CD14-positive monocyte (primary cell): ENCODE data around the gene APBA3. TPM values are rescaled to one million over a fixed set of nuclear protein-coding genes. Genes with fewer than 3 reads are reported as not detected.

Source experiments
- DNase-seq, 3 donors: peaks; one replicate each; pipeline ENCODE4 v3.0.0-alpha.2; 2011 to 2022
- H2AFZ ChIP-seq: 2 replicates; pipeline ENCODE4 v1.6.0; 2012; ENCODE audit warnings: mild to moderate bottlenecking, low read depth, low read length, inconsistent platforms; ENCODE audit not compliant: insufficient read depth, poor library complexity, severe bottlenecking
- H3K27ac ChIP-seq, 2 donors: 1 replicate in 1 of 2; 2 replicates in 1 of 2; pipeline ENCODE4 v1.5.1; 2012 to 2013; ENCODE audit warnings: low read length in 2 of 2, control low read depth in 1 of 2, inconsistent platforms in 1 of 2, low read depth in 1 of 2, mild to moderate bottlenecking in 1 of 2
- H3K27me3 ChIP-seq, 2 donors: one replicate each; pipeline versions ENCODE4 v1.6.0 to v1.6.1; 2011 to 2013; ENCODE audit warnings: low read length in 2 of 2; ENCODE audit not compliant: control insufficient read depth in 2 of 2, insufficient read depth in 2 of 2
- H3K36me3 ChIP-seq, 2 donors: replicated peaks in 1 of 2; 1 replicate in 1 of 2; 2 replicates in 1 of 2; pipeline versions ENCODE4 v1.5.1 to v1.6.1; 2012 to 2013; ENCODE audit warnings: low read length in 2 of 2, control low read depth in 1 of 2, inconsistent platforms in 1 of 2, mild to moderate bottlenecking in 1 of 2; ENCODE audit not compliant: insufficient read depth in 2 of 2, control insufficient read depth in 1 of 2
- H3K4me1 ChIP-seq, 2 donors: 1 replicate in 1 of 2; 2 replicates in 1 of 2; pipeline versions ENCODE4 v1.5.1 to v1.6.1; 2012 to 2013; ENCODE audit warnings: low read length in 2 of 2, control low read depth in 1 of 2, inconsistent platforms in 1 of 2, mild to moderate bottlenecking in 1 of 2, moderate library complexity in 1 of 2; ENCODE audit not compliant: insufficient read depth in 2 of 2, control insufficient read depth in 1 of 2
- H3K4me2 ChIP-seq: replicated peaks from 2 replicates; pipeline ENCODE3; 2012; ENCODE audit warnings: low read length, moderate library complexity, mild to moderate bottlenecking; ENCODE audit not compliant: poor library complexity, severe bottlenecking; ENCODE audit errors: extremely low read depth
- H3K4me3 ChIP-seq, 3 experiments: fragments of 200-600 bp in 1 of 3; sonication (generic) in 1 of 3; replicated peaks in 1 of 3; 1 replicate in 2 of 3; 2 replicates in 1 of 3; pipeline ENCODE4 v1.5.1; 2011 to 2013; ENCODE audit warnings: low read length in 3 of 3, mild to moderate bottlenecking in 3 of 3, control low read depth in 2 of 3, low read depth in 2 of 3, inconsistent platforms in 1 of 3, moderate library complexity in 1 of 3
- H3K79me2 ChIP-seq: 2 replicates; pipeline ENCODE4 v1.6.0; 2012; ENCODE audit warnings: mild to moderate bottlenecking, control low read depth, inconsistent platforms, low read length, moderate library complexity; ENCODE audit not compliant: insufficient read depth
- H3K9ac ChIP-seq: 2 replicates; pipeline ENCODE4 v1.6.0; 2017; ENCODE audit warnings: low read length, mild to moderate bottlenecking; ENCODE audit not compliant: insufficient read depth, poor library complexity, severe bottlenecking
- H3K9me3 ChIP-seq, 2 donors: replicated peaks in 1 of 2; 1 replicate in 1 of 2; 2 replicates in 1 of 2; pipeline versions ENCODE4 v1.5.1 to v1.6.1; 2012 to 2013; ENCODE audit warnings: low read length in 2 of 2, control low read depth in 1 of 2; ENCODE audit not compliant: control insufficient read depth in 1 of 2, insufficient read depth in 1 of 2
- H4K20me1 ChIP-seq: 2 replicates; pipeline ENCODE4 v1.6.0; 2012; ENCODE audit warnings: mild to moderate bottlenecking, low read length, control low read depth, moderate library complexity; ENCODE audit not compliant: insufficient read depth
- H3K27ac Mint-ChIP-seq, 7 donors: one replicate each; pipeline ENCODE4 v1.8.0; 2020; ENCODE audit warnings: mild to moderate bottlenecking in 7 of 7, mixed read lengths in 7 of 7, moderate library complexity in 6 of 7, inconsistent platforms in 2 of 7
- H3K27me3 Mint-ChIP-seq, 3 donors: one replicate each; pipeline ENCODE4 v1.8.0; 2021 to 2022; ENCODE audit warnings: low read depth in 3 of 3, mild to moderate bottlenecking in 3 of 3, mixed read lengths in 3 of 3, moderate library complexity in 3 of 3, inconsistent platforms in 1 of 3
- H3K36me3 Mint-ChIP-seq, 2 donors: one replicate each; pipeline ENCODE4 v1.8.0; 2020; ENCODE audit warnings: mixed read lengths in 2 of 2, inconsistent platforms in 1 of 2, mild to moderate bottlenecking in 1 of 2
- H3K4me1 Mint-ChIP-seq: one replicate; pipeline ENCODE4 v1.8.0; 2020; ENCODE audit warnings: mild to moderate bottlenecking, mixed read lengths
- H3K4me3 Mint-ChIP-seq, 2 donors: one replicate each; pipeline ENCODE4 v1.8.0; 2020; ENCODE audit warnings: mild to moderate bottlenecking in 2 of 2, mixed read lengths in 2 of 2, moderate library complexity in 1 of 2
- H3K9me3 Mint-ChIP-seq, 7 donors: one replicate each; pipeline ENCODE4 v1.8.0; 2020 to 2022; ENCODE audit warnings: mixed read lengths in 7 of 7, mild to moderate bottlenecking in 6 of 7, moderate library complexity in 6 of 7, inconsistent platforms in 2 of 7
- CTCF ChIP-seq: fragments of 200-600 bp; IDR thresholded peaks from one replicate; pipeline ENCODE4 v1.8.0; 2022; ENCODE audit warnings: antibody characterized with exemption, mild to moderate bottlenecking
- WGBS: methylation state at CpG from one replicate; pipeline ENCODE4 v1.1.5; 2013; ENCODE audit warnings: missing lambda C conversion rate; ENCODE audit not compliant: insufficient coverage; 5-methylcytosine and 5-hydroxymethylcytosine counted together
- intact Hi-C, 2 donors: fragments of 100-400 bp; cut with micrococcal nuclease; formaldehyde crosslinking; loops; one replicate each; pipeline versions ENCODE4 v1.15.0 to v1.15.1; 2023
- polyA plus RNA-seq, 3 donors: library from polyadenylated mRNA; depleted of rRNA in 1 of 3; unstranded in 2 of 3; stranded (reverse) in 1 of 3; fragments of 300-500 nt in 2 of 3; fragments of >200 nt in 1 of 3; fragmentation: Illumina TruSeq in 2 of 3; gene quantifications; 1 replicate in 2 of 3; 2 replicates in 1 of 3; pipeline ENCODE4 v1.2.3, GENCODE V29; 2012 to 2021

Gene APBA3
- polyA plus RNA-seq, 3 donors = 14.5 to 23.1 (median 16.1) TPM

DNA sequence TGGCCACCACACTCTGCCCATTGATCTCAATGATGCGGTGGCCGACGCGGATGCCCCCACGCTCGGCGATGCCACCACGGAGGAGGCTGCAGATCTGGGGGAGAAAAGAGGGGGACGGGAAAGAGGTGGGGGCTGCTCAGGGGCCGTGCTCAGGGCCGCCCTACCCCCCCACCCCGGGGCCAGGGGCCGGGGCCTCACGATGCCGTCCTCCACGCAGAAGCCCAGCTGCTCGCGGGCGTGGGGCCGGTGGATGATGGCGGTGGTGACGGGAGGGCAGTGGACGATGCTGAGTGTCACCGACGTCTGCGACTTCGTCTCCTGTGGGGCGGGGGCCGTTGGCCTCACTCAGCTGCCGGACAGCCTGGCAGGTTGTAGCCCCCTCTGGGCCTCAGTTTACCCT lies 10.3 kb downstream of the APBA3 start:
- peaks cover 0 to 2% (median 0%) of the 10 kb centered on the region in 3 donors for H3K27me3 Mint-ChIP-seq
- intact Hi-C loops = no loop called here

GRCh38 chr19:3750211-3750610 lies 11.3 kb downstream of the APBA3 start:
- Histone ChIP-seq H3K4me1 (no peaks in the 10 kb centered on the region), H3K9ac (no peak overlapping the region), H3K79me2 (no peaks in the 10 kb centered on the region), H3K27me3 (no peaks in the 10 kb centered on the region), H4K20me1 (no peaks in the 10 kb centered on the region), H3K4me2 (no peak overlapping the region), H2AFZ (no peak overlapping the region), H3K27ac (no peak overlapping the region), H3K9me3 (peaks cover 0 to 3% of the 10 kb centered on the region in 2 donors), H3K4me3 (no peak overlapping the region), H3K36me3 (peaks cover 15 to 29% of the 10 kb centered on the region in 2 donors)
- Mint-ChIP-seq H3K27ac (no peak overlapping the region), H3K36me3 (peaks cover 18 to 25% of the 10 kb centered on the region in 2 donors), H3K9me3 (peaks cover 0 to 5% (median 3%) of the 10 kb centered on the region in 7 donors), H3K4me1 (no peaks in the 10 kb centered on the region), H3K4me3 (no peak overlapping the region), H3K27me3 (peaks cover 0 to 2% (median 0%) of the 10 kb centered on the region in 3 donors)
- DNase-seq = no peak
- 100% methylated on average over 2 of the region's 2 CpGs for WGBS
- TF ChIP-seq CTCF = no peak
- intact Hi-C loops = no loop called here

More for the DNA sequence above, 10.3 kb downstream of the APBA3 start:
- no peaks in the 10 kb centered on the region for H3K4me1 ChIP-seq
- Mint-ChIP-seq H3K4me3 (no peak overlapping the region), H3K9me3 (peaks cover 0 to 5% (median 3%) of the 10 kb centered on the region in 7 donors), H3K36me3 (peaks cover 18 to 25% of the 10 kb centered on the region in 2 donors), H3K27ac (no peak overlapping the region), H3K4me1 (no peaks in the 10 kb centered on the region)
- peaks cover 15 to 29% of the 10 kb centered on the region in 2 donors for H3K36me3 ChIP-seq
- H2AFZ ChIP-seq = no peak overlapping the region
- H3K9ac ChIP-seq = no peak overlapping the region
- no peak overlapping the region for H3K4me3 ChIP-seq
- no peaks in the 10 kb centered on the region for H3K27me3 ChIP-seq
- WGBS = 98% methylated on average over 27 of the region's 30 CpGs
- TF ChIP-seq CTCF = no peak
- DNase-seq = no peak
- no peaks in the 10 kb centered on the region for H4K20me1 ChIP-seq
- peaks cover 0 to 3% of the 10 kb centered on the region in 2 donors for H3K9me3 ChIP-seq
- no peak overlapping the region for H3K4me2 ChIP-seq
- H3K27ac ChIP-seq = no peak overlapping the region
- no peaks in the 10 kb centered on the region for H3K79me2 ChIP-seq
